ENCODE data around the gene FNBP1. TPM values are rescaled to one million over a fixed set of nuclear protein-coding genes. Genes with fewer than 3 reads are reported as not detected.

Gene FNBP1
- total and polyA plus RNA-seq, 7 experiments from 2014 or later, result 138 to 207 (median 166) TPM

DNA sequence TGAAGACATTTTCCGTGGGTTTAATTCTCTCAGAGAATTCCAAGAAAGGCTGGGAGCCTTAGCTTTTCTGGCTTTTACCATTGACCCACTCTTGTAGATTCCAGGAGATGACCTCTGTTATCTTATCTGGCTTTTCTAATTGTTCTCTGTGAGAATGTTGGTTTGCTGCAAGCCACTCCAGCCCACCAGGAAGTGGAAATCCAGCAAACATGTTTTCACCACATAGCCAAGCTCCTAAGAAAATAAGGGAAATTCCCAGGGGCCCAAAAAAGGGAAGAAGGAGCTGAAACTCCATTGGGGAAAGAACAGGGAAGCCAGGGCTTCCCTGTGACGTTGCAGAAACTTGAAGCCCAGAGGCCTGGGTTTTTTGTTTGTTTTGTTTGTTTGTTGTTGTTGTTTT, 30.4 kb upstream of the FNBP1 start:
- H3K27ac ChIP-seq (ENCODE audit: low read depth, low read length), result no peak overlapping the region
- H3K27ac Mint-ChIP-seq, result peak overlapping the region in 1 of 9 donors; percentile 14
- H3K27me3 Mint-ChIP-seq, result no peaks in the 10 kb centered on the region
- H3K4me1 Mint-ChIP-seq, result peaks cover 12 to 34% (median 29%) of the 10 kb centered on the region in 7 donors
- ATAC-seq (no peak), DNase-seq (no peak)
- H3K4me3 Mint-ChIP-seq, result no peak overlapping the region
- no peaks in the 10 kb centered on the region for H3K9me3 Mint-ChIP-seq
- peaks cover 3 to 15% (median 11%) of the 10 kb centered on the region in 5 donors for H3K36me3 Mint-ChIP-seq
- ChIA-PET POLR2A (no interaction called here), CTCF (interaction anchor here (0.6 to 0.8 kb wide), 2 partner anchors 26 to 245 kb away, joined by 4 read pairs; no protein-coding TSS in a partner anchor)
- no peaks in the 10 kb centered on the region for H3K27me3 ChIP-seq (ENCODE audit: control insufficient read depth in 2 of 2, insufficient read depth in 2 of 2, low read length in 2 of 2)
- peaks cover 0 to 28% (median 5%) of the 10 kb centered on the region in 3 experiments for H3K36me3 ChIP-seq (ENCODE audit: control insufficient read depth in 2 of 3, insufficient read depth in 3 of 3, low read length in 3 of 3)
- H3K4me1 ChIP-seq (ENCODE audit: control insufficient read depth in 2 of 2, insufficient read depth in 2 of 2, low read length in 2 of 2), result peaks cover 0 to 10% of the 10 kb centered on the region in 2 donors
- H3K9me3 ChIP-seq (ENCODE audit: control insufficient read depth in 2 of 3, low read length in 3 of 3), result no peaks in the 10 kb centered on the region
- no peak overlapping the region for H3K4me3 ChIP-seq (ENCODE audit: low read length)
- intact Hi-C loops (cut with micrococcal nuclease), result no loop called here

DNA sequence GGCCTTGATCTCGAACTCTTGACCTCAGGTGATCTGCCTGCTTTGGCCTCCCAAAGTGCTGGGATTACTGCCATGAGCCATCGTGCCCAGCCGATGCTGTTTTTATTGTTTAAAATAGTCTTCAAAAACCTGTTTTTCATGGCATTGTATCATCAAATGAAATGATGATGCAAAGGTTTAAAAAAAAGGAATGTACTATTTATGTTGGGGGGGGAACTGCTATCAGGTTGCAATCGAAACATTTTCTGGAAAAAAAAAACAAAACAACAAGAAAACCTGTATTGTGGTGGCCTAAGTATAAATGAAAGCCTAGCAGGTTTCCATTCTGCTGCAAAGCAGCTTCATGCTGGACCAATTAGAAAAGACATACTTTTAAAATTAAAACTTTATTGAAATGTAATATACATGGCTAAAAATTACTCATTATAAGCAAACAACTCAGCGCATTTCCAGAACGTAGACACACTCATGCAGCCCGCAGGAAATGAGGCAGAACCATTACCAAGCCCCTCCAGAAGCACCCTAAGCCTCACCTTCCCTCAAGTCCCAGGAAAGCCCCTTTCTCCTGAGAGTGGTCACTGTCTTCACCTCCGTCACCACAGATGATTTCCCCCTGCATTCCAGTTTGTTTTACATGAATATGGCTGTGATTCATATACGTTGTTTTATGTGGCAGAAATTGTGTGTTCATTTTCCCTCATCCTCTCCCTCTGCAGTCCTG, 29.7 kb upstream of the FNBP1 start:
- intact Hi-C loops (cut with micrococcal nuclease), result no loop called here
- no peaks in the 10 kb centered on the region for H3K9me3 ChIP-seq (ENCODE audit: control insufficient read depth in 2 of 3, low read length in 3 of 3)
- peaks cover 0 to 11% of the 10 kb centered on the region in 2 donors for H3K4me1 ChIP-seq (ENCODE audit: control insufficient read depth in 2 of 2, insufficient read depth in 2 of 2, low read length in 2 of 2)
- ChIA-PET CTCF (interaction anchor here (0.8 kb wide), 1 partner anchor 244 kb away, joined by 4 read pairs; no protein-coding TSS in a partner anchor), POLR2A (no interaction called here)
- peaks cover 16 to 39% (median 32%) of the 10 kb centered on the region in 7 donors for H3K4me1 Mint-ChIP-seq
- H3K27me3 Mint-ChIP-seq, result no peaks in the 10 kb centered on the region
- no peaks in the 10 kb centered on the region for H3K9me3 Mint-ChIP-seq
- no peaks in the 10 kb centered on the region for H3K27me3 ChIP-seq (ENCODE audit: control insufficient read depth in 2 of 2, insufficient read depth in 2 of 2, low read length in 2 of 2)
- no peak overlapping the region for H3K4me3 ChIP-seq (ENCODE audit: low read length)
- ATAC-seq (no peak), DNase-seq (no peak)
- peak overlapping the region in 5 of 9 donors; percentile 14 to 72 (median 62) for H3K27ac Mint-ChIP-seq
- no peak overlapping the region for H3K4me3 Mint-ChIP-seq
- H3K36me3 Mint-ChIP-seq, result peaks cover 3 to 11% (median 6%) of the 10 kb centered on the region in 5 donors
- no peak overlapping the region for H3K27ac ChIP-seq (ENCODE audit: low read depth, low read length)
- peaks cover 0 to 22% (median 5%) of the 10 kb centered on the region in 3 experiments for H3K36me3 ChIP-seq (ENCODE audit: control insufficient read depth in 2 of 3, insufficient read depth in 3 of 3, low read length in 3 of 3)

DNA sequence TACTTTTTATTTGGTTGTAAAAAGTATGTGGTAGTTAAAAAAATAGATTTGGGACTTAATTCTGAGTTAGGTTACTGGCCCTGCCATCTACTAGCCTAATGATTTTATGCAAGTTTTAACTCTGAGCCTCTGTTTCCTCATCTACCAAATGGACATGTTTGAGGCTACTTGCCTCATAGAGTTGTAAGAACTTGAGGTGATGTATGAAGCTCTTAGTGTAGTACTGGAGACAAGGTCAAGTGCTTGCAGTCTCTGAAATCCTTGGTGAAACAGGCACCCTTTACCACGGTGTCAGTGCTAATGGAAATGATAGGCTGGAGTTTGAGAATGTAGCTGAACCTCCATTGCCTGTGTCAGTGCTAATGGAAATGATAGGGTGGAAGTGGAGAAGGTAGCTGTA, 26.1 kb upstream of the FNBP1 start:
- ChIA-PET CTCF (interaction anchor here (0.6 to 1.1 kb wide), 3 partner anchors 16 to 166 kb away, joined by 3 to 4 read pairs (median 3); no protein-coding TSS in a partner anchor), POLR2A (interaction anchor here (1.5 kb wide), 1 partner anchor 201 kb away, joined by 3 read pairs; no protein-coding TSS in a partner anchor)
- H3K36me3 ChIP-seq (ENCODE audit: control insufficient read depth in 2 of 3, insufficient read depth in 3 of 3, low read length in 3 of 3), result no peaks in the 10 kb centered on the region
- Mint-ChIP-seq H3K4me3 (peak overlapping the region in 3 of 10 donors; percentile 5 to 62 (median 34)), H3K9me3 (no peaks in the 10 kb centered on the region), H3K4me1 (peaks cover 13 to 39% (median 32%) of the 10 kb centered on the region in 7 donors), H3K27me3 (no peaks in the 10 kb centered on the region), H3K36me3 (peaks cover 0 to 11% (median 6%) of the 10 kb centered on the region in 5 donors), H3K27ac (peak overlapping the region in 8 of 9 donors; percentile 28 to 79 (median 56))
- H3K4me3 ChIP-seq (ENCODE audit: low read length), result no peak overlapping the region
- no peaks in the 10 kb centered on the region for H3K27me3 ChIP-seq (ENCODE audit: control insufficient read depth in 2 of 2, insufficient read depth in 2 of 2, low read length in 2 of 2)
- ATAC-seq, result no peak
- no peak overlapping the region for H3K27ac ChIP-seq (ENCODE audit: low read depth, low read length)
- intact Hi-C loops (cut with micrococcal nuclease), result no loop called here
- H3K9me3 ChIP-seq (ENCODE audit: control insufficient read depth in 2 of 3, low read length in 3 of 3), result no peaks in the 10 kb centered on the region
- DNase-seq, result no peak
- peaks cover 0 to 11% of the 10 kb centered on the region in 2 donors for H3K4me1 ChIP-seq (ENCODE audit: control insufficient read depth in 2 of 2, insufficient read depth in 2 of 2, low read length in 2 of 2)

DNA sequence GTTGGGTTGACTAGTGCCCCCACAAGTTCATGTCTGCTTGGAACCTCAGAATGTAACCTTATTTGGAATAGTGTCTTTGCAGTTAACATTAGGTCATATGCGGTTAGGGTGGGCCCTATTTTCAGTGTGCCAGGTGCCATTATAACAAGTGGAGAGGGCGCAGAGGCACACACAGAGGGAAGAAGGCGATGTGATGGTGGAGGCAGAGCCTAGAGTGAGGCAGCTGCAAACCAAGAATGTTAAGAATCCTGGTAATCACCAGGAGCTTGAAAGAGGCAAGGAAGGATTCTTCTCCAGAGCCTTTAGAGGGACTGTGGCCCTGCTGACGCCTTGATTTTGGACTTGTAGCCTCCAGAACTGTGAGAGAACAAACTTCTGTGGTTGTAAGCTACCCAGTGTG, 21.6 kb upstream of the FNBP1 start:
- H3K27ac ChIP-seq (ENCODE audit: low read depth, low read length), result no peak overlapping the region
- Mint-ChIP-seq H3K4me1 (peaks cover 32 to 56% (median 46%) of the 10 kb centered on the region in 7 donors), H3K4me3 (no peak overlapping the region), H3K36me3 (peaks cover 0 to 13% (median 3%) of the 10 kb centered on the region in 5 donors), H3K27ac (no peak overlapping the region), H3K27me3 (no peaks in the 10 kb centered on the region), H3K9me3 (no peaks in the 10 kb centered on the region)
- no peak for DNase-seq
- H3K27me3 ChIP-seq (ENCODE audit: control insufficient read depth in 2 of 2, insufficient read depth in 2 of 2, low read length in 2 of 2), result no peaks in the 10 kb centered on the region
- no peaks in the 10 kb centered on the region for H3K9me3 ChIP-seq (ENCODE audit: control insufficient read depth in 2 of 3, low read length in 3 of 3)
- H3K4me3 ChIP-seq (ENCODE audit: low read length), result no peak overlapping the region
- intact Hi-C loops (cut with micrococcal nuclease), result no loop called here
- peaks cover 0 to 11% of the 10 kb centered on the region in 2 donors for H3K4me1 ChIP-seq (ENCODE audit: control insufficient read depth in 2 of 2, insufficient read depth in 2 of 2, low read length in 2 of 2)
- CTCF ChIA-PET, result no interaction called here
- no peak for ATAC-seq
- no peaks in the 10 kb centered on the region for H3K36me3 ChIP-seq (ENCODE audit: control insufficient read depth in 2 of 3, insufficient read depth in 3 of 3, low read length in 3 of 3)
- POLR2A ChIA-PET, result interaction anchor here (0.6 kb wide), 1 partner anchor 232 kb away, joined by 4 read pairs; no protein-coding TSS in a partner anchor

DNA sequence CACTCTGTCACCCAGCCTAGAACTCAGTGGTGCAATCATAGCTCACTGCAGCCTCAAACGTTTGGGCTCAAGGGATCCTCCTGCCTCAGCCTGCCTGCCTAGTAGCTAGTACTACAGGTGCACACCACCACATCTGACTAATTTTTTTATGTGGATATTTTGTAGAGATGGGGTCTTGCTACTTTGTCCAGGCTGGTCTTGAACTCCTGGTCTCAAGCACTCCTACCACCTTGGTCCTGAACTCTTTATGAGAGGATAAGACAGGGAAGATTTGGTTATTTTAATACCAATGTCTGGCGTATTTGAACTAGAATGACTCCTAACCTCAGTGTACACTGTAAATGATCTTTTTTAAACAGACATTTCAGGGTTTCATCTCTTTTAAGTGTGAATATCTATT, 19.8 kb upstream of the FNBP1 start:
- no peaks in the 10 kb centered on the region for H3K4me1 ChIP-seq (ENCODE audit: control insufficient read depth in 2 of 2, insufficient read depth in 2 of 2, low read length in 2 of 2)
- peaks cover 4 to 21% (median 11%) of the 10 kb centered on the region in 5 donors for H3K36me3 Mint-ChIP-seq
- H3K9me3 ChIP-seq (ENCODE audit: control insufficient read depth in 2 of 3, low read length in 3 of 3), result no peaks in the 10 kb centered on the region
- ChIA-PET CTCF (no interaction called here), POLR2A (no interaction called here)
- H3K27me3 Mint-ChIP-seq, result no peaks in the 10 kb centered on the region
- ATAC-seq, result no peak
- intact Hi-C loops (cut with micrococcal nuclease), result no loop called here
- no peaks in the 10 kb centered on the region for H3K27me3 ChIP-seq (ENCODE audit: control insufficient read depth in 2 of 2, insufficient read depth in 2 of 2, low read length in 2 of 2)
- peak overlapping the region in 3 of 9 donors; percentile 18 to 55 (median 42) for H3K27ac Mint-ChIP-seq
- H3K4me1 Mint-ChIP-seq, result peaks cover 26 to 48% (median 37%) of the 10 kb centered on the region in 7 donors
- no peak for DNase-seq
- no peak overlapping the region for H3K27ac ChIP-seq (ENCODE audit: low read depth, low read length)
- no peaks in the 10 kb centered on the region for H3K36me3 ChIP-seq (ENCODE audit: control insufficient read depth in 2 of 3, insufficient read depth in 3 of 3, low read length in 3 of 3)
- H3K4me3 ChIP-seq (ENCODE audit: low read length), result no peak overlapping the region
- H3K9me3 Mint-ChIP-seq, result no peaks in the 10 kb centered on the region
- no peak overlapping the region for H3K4me3 Mint-ChIP-seq

DNA sequence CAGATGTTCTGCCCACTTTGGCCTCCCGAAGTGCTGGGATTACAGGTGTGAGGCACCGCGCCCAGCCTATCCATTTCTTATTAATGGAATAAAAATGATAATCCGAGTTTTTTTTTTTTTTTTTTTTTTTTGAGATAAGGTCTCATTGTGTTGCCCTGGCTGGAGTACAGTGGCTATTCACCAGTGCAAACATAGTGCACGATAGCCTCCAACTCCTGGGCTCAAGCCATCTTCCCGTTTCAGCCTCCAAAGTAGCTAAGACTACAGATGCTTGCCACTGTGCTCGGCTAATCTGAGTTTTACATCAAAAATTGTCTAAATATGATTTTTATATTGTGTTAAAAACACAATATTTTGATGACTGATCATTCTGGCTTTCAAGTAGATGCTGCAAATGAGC, 17.3 kb upstream of the FNBP1 start:
- Histone ChIP-seq H3K27ac (ENCODE audit: low read depth, low read length) (no peak overlapping the region), H3K4me3 (ENCODE audit: low read length) (no peak overlapping the region), H3K36me3 (ENCODE audit: control insufficient read depth in 2 of 3, insufficient read depth in 3 of 3, low read length in 3 of 3) (no peaks in the 10 kb centered on the region), H3K27me3 (ENCODE audit: control insufficient read depth in 2 of 2, insufficient read depth in 2 of 2, low read length in 2 of 2) (no peaks in the 10 kb centered on the region), H3K9me3 (ENCODE audit: control insufficient read depth in 2 of 3, low read length in 3 of 3) (no peaks in the 10 kb centered on the region), H3K4me1 (ENCODE audit: control insufficient read depth in 2 of 2, insufficient read depth in 2 of 2, low read length in 2 of 2) (no peaks in the 10 kb centered on the region)
- Mint-ChIP-seq H3K4me3 (no peak overlapping the region), H3K36me3 (peaks cover 4 to 18% (median 11%) of the 10 kb centered on the region in 5 donors), H3K9me3 (no peaks in the 10 kb centered on the region), H3K27me3 (no peaks in the 10 kb centered on the region), H3K27ac (peak overlapping the region in 1 of 9 donors; percentile 47), H3K4me1 (peaks cover 26 to 41% (median 30%) of the 10 kb centered on the region in 7 donors)
- ChIA-PET POLR2A (no interaction called here), CTCF (no interaction called here)
- DNase-seq, result no peak
- no peak for ATAC-seq
- intact Hi-C loops (cut with micrococcal nuclease), result no loop called here

Data from naive thymus-derived CD4-positive, alpha-beta T cell (primary cell).